Suppressor macrophage (primary cell): ENCODE measurements around the gene TTC17.

Source experiments
- DNase-seq, 4 experiments: peaks; one replicate each; pipeline ENCODE4 v3.0.0-alpha.2; 2020 to 2022

The TTC17 gene

DNA sequence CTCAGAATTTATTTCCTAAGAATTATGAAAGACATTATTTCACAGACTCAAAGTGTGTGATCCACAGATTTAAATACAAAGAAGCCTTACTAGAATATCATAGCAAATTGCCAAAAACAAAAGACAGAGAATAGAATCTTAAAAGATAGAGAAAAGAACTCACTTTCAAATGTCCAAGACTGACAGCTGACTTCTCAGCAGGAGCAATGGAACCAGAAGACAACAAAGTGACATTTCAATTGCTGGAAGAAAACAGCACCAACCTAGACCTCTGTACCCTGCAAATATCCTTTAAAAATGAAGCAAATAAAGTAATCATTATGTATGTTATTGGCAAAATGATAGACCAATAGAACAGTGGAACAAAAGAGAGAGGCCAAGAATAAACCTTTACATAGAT, 109.2 kb downstream of the TTC17 start:
- no peak for DNase-seq

DNA sequence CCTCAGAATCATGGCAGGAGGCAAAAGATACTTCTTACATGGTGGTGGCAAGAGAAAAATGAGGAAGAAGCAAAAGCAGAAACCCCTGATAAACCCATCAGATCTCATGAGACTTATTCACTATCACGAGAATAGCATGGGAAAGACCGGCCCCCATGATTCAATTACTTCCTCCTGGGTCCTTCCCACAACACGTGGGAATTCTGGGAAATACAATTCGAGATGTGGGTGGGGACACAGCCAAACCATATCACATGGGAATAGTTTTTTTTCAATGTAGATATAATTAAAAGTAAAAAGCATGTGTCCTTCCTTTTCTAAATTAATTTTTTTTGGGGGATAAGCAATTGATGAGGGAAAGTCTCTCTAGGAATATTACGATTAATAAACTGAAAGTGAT, 118.8 kb downstream of the TTC17 start:
- peak in 3 of 4 experiments; percentile 12 to 20 (median 15) for DNase-seq

DNA sequence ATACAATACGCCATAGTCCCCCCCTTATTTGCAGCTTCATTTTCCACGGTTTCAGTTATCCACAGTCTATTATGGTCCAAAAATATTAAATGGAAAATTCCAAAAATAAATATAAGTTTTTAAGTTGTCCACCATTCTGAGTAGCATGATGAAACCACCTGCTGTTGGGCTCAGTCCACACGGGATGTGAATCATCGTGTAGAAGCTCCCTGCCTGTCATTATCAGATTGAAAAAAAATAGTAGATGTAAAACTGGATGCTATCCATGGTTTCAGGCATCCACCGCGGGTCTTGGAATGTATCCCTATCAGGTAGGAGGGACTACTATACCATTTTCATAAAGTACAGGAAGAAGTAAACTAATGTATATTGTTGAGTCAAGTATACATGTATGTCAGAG, 127.4 kb downstream of the TTC17 start:
- DNase-seq: no peak

DNA sequence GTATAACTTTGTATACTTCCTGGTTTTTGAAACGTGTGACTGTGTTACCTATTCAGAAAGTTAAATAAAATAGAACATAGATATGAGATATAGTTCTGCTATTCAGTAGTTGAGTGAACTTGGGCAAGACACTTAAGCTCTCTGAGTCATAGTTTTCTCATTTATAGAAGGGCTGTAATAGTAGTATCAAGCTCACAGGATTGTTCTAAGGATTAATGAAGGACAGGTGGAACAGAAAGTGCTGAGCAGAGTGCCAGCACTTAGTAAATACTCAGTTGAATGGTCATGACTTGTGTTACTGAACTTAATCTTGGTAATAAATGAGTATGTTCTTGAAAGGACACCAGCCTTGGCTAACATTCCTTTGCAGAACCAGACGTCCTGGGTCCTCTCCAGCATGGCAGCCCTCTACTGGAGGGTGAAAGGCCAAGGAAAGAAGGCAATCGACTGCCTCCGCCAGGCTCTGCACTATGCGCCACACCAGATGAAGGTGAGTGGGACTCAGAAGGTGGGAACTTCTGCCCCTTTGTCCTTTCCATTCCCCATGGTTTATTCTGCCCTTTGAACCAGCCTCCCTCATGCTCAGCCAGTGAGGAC, 131.2 kb downstream of the TTC17 start:
- DNase-seq: no peak

DNA sequence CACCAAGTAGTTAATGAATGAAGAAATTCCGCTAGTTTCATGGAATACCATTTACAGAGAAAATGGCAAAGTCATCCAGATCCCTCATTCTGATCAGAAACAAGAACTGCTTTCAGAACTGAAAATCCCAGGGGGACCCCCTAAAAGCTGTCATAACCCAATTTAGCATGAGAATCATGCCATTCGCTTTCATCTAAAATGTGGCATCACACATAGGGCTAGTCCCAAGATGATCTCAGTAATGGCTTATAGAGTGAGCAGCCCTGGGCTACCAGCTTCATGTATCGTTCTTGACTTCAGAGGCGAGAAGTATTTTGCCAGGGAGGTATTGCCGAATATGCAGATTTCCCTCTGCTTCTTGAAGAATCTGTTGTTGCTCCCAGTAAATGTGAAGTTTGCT, 134.0 kb downstream of the TTC17 start:
- DNase-seq: no peak

DNA sequence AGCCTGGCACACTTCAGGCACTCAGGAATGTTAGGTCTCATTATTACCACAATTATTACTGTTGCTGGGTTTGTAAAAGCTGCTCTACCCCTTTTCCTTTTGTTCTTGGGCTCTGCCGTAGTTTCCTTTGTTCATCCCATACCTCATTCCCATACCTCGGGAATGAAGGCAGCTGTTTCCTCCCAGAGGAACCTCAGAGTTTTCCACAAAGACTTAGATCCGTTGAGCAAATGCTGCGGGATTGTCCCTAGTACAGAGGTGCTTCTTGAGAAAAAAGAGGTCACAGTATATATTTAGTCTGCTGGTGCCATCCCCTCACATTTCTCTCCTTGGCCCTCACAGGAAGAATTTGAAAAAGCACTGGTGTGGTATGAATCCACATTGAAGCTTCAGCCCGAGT, 134.7 kb downstream of the TTC17 start:
- no peak for DNase-seq

DNA sequence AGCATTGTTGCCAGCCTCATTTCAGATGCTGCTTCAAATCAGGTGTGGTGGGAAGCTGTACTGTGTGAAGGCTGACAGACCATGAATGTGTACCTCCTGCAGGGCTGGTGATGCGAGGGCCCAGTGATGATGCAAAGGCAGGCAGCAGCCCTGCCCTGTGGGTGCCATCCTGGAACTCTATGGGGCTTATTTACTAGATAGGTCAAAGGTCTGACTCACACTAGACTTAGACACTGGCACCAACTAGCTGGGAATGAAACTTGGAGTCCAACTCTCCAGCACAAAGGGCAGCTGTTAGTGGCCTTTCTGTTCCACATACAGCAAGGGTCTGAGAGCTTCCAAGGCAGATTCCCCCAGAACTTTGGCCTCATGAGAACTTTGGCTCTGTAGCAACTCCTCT, 138.4 kb downstream of the TTC17 start:
- no peak for DNase-seq

DNA sequence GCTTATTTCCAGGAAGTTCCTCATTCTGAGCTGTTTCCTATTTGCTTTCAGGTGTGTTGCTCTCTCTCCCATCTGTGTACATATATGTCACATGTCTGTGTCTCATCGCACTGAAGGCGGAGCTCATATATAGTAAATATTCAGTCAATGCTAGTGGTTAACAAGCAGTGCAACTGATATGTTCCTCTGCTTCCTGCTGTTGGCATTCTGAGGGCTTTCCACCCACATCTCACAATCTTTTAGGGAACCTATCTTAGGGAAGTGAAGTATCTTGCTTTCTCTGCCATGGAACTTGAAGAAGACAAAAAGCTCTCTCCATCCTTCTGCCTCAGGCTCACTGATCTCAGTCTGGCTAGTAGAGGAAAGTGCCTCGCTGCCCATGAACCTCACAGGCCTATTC, 139.8 kb downstream of the TTC17 start:
- DNase-seq: peak; percentile 15 to 64 (median 54)

DNA sequence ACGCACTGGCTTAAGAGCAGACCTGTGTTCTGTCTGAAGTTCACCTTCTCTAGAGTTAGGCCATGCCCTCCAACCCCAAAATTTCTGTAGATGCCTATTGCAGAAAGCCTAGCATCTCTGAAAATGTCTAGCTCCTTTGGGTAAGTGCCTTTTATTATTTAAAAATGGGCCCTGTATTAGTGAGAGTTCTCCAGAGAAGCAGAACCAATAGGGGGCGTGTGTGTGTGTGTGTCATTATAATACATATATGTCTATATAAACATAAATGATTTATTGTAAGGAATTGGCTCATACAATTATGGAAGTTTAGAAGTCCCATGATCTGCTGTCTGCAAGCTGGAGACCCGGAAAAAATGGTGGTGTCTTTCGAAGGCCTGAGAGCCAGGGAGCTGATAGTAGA, 144.7 kb downstream of the TTC17 start:
- no peak for DNase-seq

DNA sequence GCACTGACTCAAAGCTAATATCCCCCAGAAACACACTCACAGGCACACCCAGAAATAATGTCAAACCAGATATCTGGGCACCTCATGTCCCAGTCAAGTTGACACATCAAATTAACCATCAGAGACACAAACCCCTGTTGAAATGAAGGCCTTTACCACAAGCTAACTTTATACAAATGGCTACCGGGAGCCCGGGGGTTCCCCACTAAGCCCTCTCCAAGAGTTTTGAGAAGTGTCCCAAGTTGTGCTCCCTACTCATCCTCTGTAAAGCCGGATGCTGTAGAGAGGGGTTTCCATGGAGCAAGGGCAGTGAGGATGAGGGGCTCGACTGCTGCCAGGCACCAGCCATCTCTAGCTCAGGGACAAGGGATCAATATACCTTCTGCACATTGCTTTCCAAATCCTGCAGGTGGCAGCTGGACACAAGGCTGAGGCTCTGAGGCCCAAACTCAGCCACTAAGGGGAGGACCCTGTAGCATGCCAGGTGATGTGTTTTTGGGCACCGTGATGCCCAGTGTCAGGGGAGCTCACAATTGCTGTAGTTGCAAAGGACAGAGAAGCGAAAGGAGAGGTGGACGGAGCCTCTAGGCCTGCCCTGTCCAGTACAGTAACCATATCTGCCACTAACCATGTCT, 145.7 kb downstream of the TTC17 start:
- DNase-seq: peak in 1 of 4 experiments; percentile 7

DNA sequence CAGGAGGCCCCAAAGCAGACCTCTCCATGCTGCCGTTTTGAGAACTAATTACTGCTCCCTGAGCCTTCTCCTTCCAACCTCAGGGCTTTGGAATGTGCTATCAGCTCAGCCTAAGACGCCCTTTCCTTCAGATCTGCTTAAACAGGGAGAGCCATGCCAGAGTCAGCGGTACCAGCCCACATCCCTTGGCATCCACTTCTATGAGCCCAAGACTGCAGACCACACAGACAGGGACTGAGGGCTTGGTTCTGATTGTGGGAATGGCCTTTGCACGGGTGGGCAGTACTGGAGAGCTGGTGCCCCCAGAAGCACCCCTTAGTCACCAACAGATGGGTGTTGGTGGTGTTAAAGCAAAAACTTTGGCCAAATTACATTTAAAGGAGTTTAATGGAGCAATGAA, 146.5 kb downstream of the TTC17 start:
- DNase-seq: no peak

DNA sequence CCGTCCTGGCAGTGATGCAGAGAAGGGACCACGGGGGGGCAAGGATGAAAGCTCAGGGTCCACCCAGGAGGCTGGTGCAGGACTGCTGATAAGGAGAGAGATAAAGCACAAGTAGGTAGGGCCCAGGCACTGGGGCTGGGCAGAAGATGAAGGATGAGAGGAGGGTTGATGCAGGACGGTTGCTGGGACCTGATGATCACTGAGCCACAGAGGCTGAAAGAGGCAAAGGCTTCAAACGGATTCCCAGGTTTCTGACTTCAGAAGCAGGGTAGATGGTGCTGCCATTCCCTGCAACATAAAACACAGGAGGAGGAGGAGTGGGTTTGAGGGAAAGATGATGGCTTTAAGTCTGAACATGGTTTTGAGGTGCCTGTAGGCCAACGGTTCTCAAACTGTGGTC, 148.5 kb downstream of the TTC17 start:
- no peak for DNase-seq

DNA sequence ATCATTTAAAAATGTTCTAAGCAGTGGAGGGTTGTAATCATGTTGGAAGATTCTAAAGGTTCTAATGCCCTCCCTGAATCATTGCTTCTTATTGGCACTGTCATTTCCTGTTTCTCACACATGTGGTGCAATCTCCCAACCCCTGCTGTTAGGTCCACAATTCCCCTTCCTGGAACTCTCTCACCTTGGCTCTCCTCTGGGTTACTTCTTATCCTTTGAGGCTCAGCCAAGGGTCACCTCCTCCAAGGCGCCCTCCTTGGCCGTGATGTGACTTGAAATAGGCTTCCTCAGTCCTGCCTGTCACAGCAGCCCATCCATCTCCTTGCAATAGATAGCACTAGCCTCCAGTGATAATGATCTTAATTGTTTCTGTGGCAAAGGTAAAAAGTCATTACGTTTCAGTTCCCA, 149.8 kb downstream of the TTC17 start:
- peak in 2 of 4 experiments; percentile 21 to 27 for DNase-seq

DNA sequence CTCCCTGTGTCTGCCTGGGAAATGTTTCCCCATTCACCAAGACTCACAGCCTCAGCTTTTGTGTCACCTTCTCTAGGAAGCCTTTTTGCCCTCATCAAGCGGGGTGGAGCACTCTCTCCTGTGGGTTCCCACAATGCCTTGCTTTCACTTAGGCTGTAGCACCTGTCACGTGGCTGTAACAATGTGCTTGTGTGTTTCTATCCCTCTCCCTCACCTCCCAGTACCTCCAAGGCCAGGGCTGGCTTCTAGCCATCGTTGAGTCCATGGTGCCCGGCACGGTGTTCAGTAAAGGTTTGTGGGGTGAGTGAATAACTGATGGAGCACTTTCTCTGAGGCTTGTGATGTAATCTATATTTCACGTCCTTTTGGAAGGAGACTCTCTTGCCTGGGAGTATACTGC, 153.2 kb downstream of the TTC17 start:
- DNase-seq: no peak

DNA sequence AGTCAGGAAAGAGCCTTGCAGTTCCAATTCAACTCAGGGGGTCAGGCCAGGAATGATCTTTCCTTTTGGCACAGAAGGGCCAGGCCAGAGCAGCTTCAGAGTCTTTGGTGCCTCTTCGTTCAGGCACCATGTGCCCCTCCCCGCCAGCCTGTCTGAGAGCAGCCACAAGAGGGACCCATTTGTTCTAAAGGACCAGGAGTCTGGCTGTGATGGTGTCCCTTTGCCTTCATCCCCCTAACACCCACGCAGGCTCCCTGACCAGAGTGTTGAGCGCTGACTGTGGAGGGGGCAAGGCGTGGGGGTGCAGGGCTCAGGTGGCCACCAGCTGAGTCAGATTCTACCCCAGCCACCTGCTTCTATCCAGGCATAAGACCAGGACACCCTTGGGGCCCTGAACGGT, 156.4 kb downstream of the TTC17 start:
- peak in 1 of 4 experiments; percentile 12 for DNase-seq

DNA sequence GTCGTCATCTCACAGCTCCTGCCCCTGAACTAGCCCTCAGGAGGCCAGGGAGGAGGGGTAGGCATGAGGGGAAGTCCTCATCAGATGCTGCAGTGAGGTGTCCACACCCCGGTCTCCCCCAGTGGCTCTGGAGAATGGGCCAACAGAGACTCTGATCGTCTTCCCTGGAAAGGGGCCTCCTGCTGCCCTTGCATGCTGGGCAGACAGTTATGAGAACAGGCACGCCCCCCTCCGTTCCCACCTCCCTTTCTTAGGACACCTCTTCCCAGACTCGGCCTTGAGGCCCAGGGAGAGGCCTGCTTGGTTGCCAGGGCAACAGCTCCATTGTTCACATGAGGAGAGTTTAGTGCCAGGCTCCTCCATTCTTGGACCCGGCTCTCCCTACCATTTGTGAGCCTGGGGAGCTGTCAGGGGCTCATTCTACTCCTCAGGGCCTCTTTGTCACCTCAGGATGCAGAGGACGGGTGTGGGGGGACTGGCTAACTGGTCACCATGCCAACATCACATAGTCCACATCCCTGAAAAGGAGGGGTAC, 157.7 kb downstream of the TTC17 start:
- no peak for DNase-seq

DNA sequence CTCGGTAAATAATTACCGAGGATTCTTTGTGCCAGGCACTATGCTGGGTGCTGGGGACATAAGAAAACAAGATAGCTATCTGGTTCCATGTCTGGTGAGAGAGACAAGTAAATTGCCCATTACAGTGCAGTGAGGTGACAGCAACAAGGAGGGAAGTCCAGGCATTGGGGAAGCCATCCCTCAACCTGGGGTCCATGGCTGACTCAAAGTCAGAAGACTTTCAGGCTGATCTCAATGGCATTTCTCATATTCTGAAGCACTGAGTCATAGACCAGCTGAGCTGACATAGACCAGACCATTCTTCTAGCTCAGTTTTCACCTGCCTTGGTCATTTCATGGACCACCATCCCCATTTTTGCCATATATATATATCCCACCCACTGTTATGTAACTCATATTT, 158.8 kb downstream of the TTC17 start:
- DNase-seq: peak; percentile 17 to 42 (median 28)

DNA sequence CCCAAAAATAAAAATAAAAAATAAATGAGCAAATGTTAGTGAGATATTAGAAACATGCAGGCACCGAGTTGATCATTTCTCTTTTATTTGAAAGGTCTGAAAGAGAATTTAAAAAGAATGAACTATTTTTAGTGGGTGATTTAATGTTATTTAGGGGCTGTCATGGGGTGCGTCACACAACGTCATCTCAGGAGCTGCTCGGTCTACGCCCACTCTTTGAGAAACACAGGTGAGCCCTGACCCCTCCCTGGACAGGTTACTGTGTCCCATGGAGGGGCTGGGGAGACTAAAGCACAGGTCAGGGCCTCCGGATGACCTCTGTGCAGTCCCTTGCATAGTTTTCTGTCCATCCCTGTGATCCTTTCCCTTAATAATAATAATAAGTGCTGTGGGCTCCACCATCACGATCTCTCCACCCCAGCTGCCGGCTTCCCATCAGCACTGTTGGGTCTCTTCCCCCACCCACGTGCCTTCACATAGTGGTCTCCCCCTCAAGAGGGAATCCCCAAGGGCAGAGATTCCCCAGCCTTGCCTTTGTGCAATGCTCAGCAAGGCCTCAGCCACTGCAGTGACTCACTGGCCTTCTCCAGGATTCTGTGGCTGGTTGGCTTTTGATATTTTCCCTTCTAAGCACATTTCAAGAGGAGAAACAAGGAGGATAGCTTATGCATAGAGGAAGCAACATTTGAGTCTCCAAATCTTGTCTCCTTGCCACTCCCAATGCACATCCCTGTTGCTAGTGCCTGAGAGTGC, 159.9 kb downstream of the TTC17 start:
- peak in 3 of 4 experiments; percentile 8 to 52 (median 9) for DNase-seq

DNA sequence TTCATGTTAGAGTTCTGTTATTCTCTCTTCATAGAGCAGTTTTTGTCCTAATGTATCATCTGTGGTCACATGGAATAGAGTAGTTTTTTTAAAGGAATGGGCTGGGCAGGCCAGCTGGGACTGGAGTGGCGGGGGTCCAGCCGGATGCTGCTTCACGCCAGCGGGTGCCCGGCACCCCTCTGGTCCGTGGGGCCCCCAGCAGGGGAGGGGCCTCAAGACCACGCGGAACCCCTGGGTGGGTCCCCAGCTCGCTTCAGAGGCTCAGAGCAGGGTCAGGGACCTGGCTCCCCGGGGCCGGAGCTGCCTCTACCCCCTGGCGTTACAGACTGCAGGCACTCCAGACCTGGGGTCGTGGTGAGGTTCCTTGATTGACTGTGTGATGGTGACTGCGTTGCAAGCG, 162.8 kb downstream of the TTC17 start:
- DNase-seq: no peak

DNA sequence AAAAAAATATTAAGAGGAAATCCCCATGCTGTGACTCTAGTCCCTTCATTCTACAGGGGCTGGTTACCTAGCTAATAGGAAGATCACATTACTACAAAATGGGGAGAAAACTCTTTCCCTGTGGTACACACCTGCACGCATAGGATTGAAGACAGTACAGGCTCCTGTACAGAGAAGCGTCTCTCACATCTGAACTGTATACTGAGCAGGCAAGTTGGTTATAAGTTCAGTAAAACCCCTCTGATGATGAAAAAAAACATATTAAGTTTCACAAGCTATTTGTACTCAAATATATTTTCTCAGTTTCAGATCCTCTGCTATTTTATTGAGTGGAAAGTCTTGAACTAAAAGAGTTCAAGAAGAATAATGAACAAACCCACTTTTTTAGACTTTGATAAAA, 164.9 kb downstream of the TTC17 start:
- DNase-seq: no peak

DNA sequence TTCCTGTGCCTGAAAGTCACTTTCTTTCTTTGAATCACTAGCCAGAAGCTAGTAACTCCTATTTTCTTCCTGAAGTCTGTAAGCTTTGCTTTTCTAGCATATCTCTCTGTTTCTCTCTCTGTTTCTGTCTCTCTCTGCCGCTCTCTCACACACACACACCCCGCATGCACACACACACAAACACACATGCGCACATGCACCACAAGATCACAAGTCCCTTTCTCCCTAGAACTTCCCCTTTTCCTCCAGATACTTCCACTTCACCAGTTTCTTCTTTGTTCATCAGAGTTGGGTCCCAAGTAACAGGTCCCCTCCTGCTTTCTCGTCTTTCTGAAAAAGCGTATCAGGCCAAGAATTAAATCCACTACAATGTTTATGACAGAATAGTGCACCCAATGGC, 173.3 kb downstream of the TTC17 start:
- peak; percentile 6 to 61 (median 48) for DNase-seq

DNA sequence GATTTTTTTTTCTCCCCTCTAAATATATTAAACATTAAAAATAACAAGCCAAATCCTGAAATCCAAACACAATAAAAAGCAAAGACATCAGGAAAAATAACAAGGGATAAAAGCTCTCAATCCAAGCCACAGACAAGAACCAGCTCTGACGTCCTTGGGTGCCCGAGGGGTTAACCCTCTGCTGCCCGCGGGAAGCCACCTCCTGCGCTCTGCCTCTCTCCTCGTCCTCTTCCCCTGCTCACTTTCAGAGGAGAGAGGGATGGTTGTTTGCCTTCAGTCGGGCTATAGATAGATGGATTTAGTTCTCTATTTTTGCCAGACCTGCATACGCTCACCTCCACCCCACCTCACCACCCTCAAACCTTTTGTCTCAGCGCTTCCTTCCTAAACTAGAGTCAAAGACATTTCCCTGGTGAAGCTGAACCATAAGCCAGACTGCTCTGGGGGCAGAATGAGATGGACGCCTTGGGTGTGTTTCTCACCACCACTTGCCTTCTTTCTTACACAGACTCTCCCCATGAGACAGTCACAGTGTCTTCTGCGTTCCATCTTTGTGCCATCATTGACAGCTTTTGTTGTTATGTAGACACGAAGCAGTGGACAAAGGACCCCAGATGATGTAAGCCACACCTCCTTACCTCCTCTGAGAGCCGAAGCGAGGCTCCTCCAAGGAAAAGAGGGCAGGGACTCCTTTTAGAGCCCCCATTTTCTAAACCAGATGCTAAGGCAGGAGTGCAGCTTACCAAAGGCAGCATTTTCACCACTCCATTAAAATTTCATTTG, 179.3 kb downstream of the TTC17 start:
- DNase-seq: no peak

DNA sequence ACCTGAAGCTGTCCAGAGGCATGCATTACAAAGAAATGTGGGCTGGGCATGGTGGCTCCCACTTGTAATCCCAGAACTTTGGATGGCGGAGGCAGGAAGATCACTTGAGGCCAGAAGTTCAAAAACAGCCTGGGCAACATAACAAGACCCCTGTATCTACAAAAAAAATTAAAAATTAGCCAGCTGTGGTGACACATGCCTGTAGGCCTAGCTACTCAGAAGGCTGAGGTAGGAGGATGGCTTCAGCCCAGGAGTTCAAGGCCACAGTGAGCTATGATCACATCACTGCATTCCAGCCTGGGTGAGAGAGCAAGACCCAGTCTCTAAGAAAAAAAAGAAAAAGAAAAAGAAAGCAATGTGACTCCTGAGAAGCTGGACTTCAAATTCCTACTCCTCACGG, 183.3 kb downstream of the TTC17 start:
- DNase-seq: no peak
